Rectal smooth muscle tissue (tissue), 1 donor: ENCODE measurements around the gene FITM1.
A peak's percentile ranks its signal among the peaks of the same experiment; 100 is the strongest.

Experiments
- H3K27ac ChIP-seq: one replicate; pipeline ENCODE4 v1.7.0; 2013; ENCODE audit warnings: low read depth, low read length, inconsistent platforms
- H3K27me3 ChIP-seq: one replicate; pipeline ENCODE4 v1.7.0; 2013; ENCODE audit warnings: low read length; ENCODE audit not compliant: control insufficient read depth, insufficient read depth
- H3K36me3 ChIP-seq: one replicate; pipeline ENCODE4 v1.7.0; 2013; ENCODE audit warnings: low read length; ENCODE audit not compliant: control insufficient read depth, insufficient read depth
- H3K4me1 ChIP-seq: one replicate; pipeline ENCODE4 v1.7.0; 2013; ENCODE audit warnings: low read length; ENCODE audit not compliant: control insufficient read depth, insufficient read depth
- H3K4me3 ChIP-seq: one replicate; pipeline ENCODE4 v1.7.0; 2013; ENCODE audit warnings: low read length
- H3K9ac ChIP-seq: one replicate; pipeline ENCODE4 v1.7.0; 2013; ENCODE audit warnings: low read length

FITM1 gene

DNA sequence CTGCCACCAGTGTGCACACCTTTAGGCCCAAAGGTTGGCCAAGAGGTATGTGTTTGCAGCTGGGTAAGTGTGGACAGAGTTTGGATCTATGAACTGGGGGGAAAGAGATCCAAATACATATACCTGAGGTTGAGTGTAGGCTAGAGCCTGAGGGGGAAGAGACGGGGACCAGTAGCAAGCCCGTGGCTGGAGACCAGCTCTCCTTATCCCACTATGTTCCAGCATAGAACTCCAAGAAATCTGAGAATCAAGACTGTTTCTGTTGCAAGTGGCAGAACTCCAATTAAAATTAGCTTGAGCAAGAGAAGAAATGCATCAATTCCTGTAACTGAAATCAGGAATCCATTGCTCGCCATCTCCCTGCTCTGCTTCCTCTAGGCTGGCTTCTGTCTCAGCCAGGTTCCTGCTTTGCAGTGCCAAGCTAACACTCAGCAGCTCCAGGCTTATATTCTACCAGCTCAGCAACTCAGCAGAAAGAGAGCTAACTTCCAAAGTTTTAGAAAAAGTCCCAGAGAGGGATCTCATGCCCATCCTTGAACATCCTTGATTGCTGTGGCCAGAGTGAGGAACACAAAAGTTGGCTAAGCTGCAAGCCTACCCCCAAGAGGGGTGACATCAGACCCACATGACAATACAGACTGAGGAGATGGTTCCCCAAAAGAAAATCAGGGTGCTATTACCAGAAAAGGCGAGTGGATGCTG lies 37.8 kb upstream of the FITM1 start:
- no peak overlapping the region for H3K4me3 ChIP-seq
- no peak overlapping the region for H3K27ac ChIP-seq
- H3K4me1 ChIP-seq, result peaks cover 3% of the 10 kb centered on the region
- H3K36me3 ChIP-seq, result no peaks in the 10 kb centered on the region
- no peak overlapping the region for H3K9ac ChIP-seq
- H3K27me3 ChIP-seq, result no peaks in the 10 kb centered on the region

GRCh38 chr14:24093207-24093900 lies 37.1 kb upstream of the FITM1 start:
- Histone ChIP-seq H3K9ac (no peak overlapping the region), H3K4me3 (peak overlapping the region; percentile 69), H3K36me3 (no peaks in the 10 kb centered on the region), H3K27me3 (no peaks in the 10 kb centered on the region), H3K27ac (peak overlapping the region; percentile 86), H3K4me1 (peaks cover 3% of the 10 kb centered on the region)

- H3K27me3 ChIP-seq, result no peaks in the 10 kb centered on the region
- H3K27ac ChIP-seq, result peak within 1 kb of the TSS; percentile 86
- peak within 1 kb of the TSS; percentile 69 for H3K9ac ChIP-seq
- H3K4me3 ChIP-seq, result peak within 1 kb of the TSS; percentile 69
- H3K36me3 ChIP-seq, result peaks cover under 1% of the 10 kb centered on the region
- peaks cover 3% of the 10 kb centered on the region for H3K4me1 ChIP-seq
Observed at GRCh38 chr14:24093901-24094840, 36.3 kb upstream of the FITM1 start, which contains the start of gene PCK2. PCK2 (plus strand) TSS chr14:24094311; CDS start chr14:24094406, 95 bp downstream.

GRCh38 chr14:24094841-24095270 lies 35.6 kb upstream of the FITM1 start:
- Histone ChIP-seq H3K9ac (peak overlapping the region; percentile 69), H3K4me1 (peaks cover 3% of the 10 kb centered on the region), H3K4me3 (peak overlapping the region; percentile 69), H3K27me3 (no peaks in the 10 kb centered on the region), H3K36me3 (peaks cover 5% of the 10 kb centered on the region), H3K27ac (peak overlapping the region; percentile 86)

DNA sequence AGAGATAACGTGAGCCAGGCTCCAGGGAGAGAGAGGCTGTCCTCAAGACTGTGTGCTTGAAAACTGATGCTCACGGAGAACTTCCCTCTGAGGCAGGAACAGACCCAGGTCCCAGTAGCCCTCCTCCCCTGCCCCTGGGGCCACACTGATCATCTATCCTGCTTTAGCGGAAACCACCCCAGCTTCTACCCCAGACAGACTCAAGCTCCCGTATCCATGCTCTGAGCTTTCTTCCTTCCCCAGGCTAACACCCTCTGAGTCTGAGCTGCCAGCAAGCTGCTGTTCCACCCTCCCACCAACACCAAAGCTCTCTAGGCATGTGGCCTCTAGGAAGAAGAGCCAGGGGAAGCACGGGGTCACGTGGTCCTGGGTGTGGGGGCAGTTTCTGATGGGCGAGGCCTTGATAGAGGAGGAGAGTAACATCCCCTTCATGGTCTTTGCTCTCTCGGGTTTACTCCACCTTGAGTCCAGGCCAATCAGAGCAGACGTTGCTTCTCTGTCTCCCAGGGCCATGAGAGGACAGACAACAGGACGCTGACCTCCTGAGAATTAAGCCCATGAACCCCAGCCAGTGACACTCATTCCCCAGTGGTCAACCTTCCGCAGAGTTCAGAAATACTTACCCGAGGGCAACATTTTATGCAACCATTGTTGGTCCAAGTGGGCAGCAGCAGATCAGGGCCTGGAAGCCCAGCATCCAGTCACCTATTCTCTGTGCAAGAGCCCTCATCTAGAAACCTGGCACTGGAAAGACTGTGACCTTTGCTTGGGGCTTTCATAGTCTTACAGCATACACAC lies 35.0 kb upstream of the FITM1 start:
- Histone ChIP-seq H3K9ac (peak overlapping the region; percentile 69), H3K27me3 (no peaks in the 10 kb centered on the region), H3K4me1 (peaks cover 3% of the 10 kb centered on the region), H3K36me3 (peaks cover 9% of the 10 kb centered on the region), H3K27ac (no peak overlapping the region), H3K4me3 (peak overlapping the region; percentile 69)

GRCh38 chr14:24096545-24097181 lies 33.8 kb upstream of the FITM1 start:
- H3K4me1 ChIP-seq, result peaks cover 3% of the 10 kb centered on the region
- H3K36me3 ChIP-seq, result peaks cover 13% of the 10 kb centered on the region
- H3K9ac ChIP-seq, result no peak overlapping the region
- no peaks in the 10 kb centered on the region for H3K27me3 ChIP-seq
- no peak overlapping the region for H3K4me3 ChIP-seq
- no peak overlapping the region for H3K27ac ChIP-seq

- Histone ChIP-seq H3K4me3 (no peak overlapping the region), H3K36me3 (peaks cover 13% of the 10 kb centered on the region), H3K9ac (no peak overlapping the region), H3K4me1 (peaks cover 3% of the 10 kb centered on the region), H3K27ac (no peak overlapping the region), H3K27me3 (no peaks in the 10 kb centered on the region)
Observed at GRCh38 chr14:24098229-24098926, 32.1 kb upstream of the FITM1 start.

DNA sequence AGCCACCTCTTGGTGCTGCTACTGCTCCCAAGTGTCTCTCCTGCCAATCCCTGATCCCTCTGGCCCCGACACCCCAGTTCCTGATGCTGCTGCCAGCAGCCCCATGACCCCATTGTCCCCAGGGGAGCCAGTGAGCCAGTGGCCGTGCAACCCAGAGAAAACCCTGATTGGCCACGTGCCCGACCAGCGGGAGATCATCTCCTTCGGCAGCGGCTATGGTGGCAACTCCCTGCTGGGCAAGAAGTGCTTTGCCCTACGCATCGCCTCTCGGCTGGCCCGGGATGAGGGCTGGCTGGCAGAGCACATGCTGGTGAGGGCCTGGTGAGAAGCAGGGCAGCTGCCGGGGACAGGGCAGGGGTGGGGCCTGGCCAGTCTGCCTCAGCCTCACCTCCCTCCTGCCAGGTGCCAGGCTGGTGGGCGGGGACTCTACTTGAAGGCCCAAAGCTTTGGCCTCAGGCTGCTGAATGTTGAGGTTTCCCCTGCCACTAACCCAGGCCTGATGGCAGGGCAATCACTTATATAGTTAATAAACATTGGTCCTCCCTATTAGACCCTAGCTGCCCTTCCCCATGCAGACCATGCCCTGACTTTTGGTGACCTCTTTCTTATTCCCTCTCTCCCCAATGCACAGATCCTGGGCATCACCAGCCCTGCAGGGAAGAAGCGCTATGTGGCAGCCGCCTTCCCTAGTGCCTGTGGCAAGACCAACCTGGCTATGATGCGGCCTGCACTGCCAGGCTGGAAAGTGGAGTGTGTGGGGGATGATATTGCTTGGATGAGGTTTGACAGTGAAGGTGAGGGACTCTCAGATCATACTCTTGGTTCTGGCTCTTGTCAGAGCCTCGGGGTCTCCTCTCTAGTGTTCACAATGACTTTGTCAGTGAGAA lies 31.3 kb upstream of the FITM1 start:
- Histone ChIP-seq H3K27me3 (no peaks in the 10 kb centered on the region), H3K4me3 (no peak overlapping the region), H3K9ac (no peak overlapping the region), H3K27ac (no peak overlapping the region), H3K36me3 (peaks cover 13% of the 10 kb centered on the region), H3K4me1 (no peaks in the 10 kb centered on the region)

GRCh38 chr14:24100197-24100981 lies 30.1 kb upstream of the FITM1 start:
- H3K36me3 ChIP-seq, result peaks cover 13% of the 10 kb centered on the region
- H3K4me3 ChIP-seq, result no peak overlapping the region
- no peaks in the 10 kb centered on the region for H3K27me3 ChIP-seq
- H3K27ac ChIP-seq, result no peak overlapping the region
- no peaks in the 10 kb centered on the region for H3K4me1 ChIP-seq
- H3K9ac ChIP-seq, result no peak overlapping the region

GRCh38 chr14:24100982-24101494 lies 29.4 kb upstream of the FITM1 start:
- peaks cover 13% of the 10 kb centered on the region for H3K36me3 ChIP-seq
- H3K9ac ChIP-seq, result no peak overlapping the region
- H3K4me1 ChIP-seq, result no peaks in the 10 kb centered on the region
- no peaks in the 10 kb centered on the region for H3K27me3 ChIP-seq
- no peak overlapping the region for H3K4me3 ChIP-seq
- no peak overlapping the region for H3K27ac ChIP-seq
